GM18907 (cell line): ENCODE data around the gene MRPL9.

Experiments used
- ATAC-seq: cut with Tn5 transposase; IDR thresholded peaks from one replicate; pipeline ENCODE4 v1.9.1; 2021; ENCODE audit warnings: mild to moderate bottlenecking, moderate library complexity; ENCODE audit not compliant: unreplicated experiment

MRPL9 gene

DNA sequence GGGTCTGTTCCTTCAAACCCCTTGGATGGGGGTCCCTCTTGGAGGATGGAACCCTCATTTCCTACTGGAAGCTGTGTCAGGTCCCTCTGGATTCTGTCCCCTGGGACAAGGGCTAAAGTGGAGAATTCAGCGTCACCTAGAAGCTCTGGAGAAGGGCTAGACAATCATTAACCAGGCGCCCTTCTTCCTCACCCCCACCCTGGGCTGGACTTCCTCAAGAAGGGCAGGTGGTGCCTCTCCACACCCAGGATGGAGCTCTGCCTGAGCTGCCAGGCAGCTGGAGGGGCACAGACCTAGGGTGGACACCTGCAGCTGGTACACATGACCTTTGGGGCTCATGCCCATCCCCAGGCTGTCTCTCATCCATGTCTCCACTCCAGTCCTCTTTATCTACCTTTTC lies 50.3 kb downstream of the MRPL9 start:
- no peak for ATAC-seq

DNA sequence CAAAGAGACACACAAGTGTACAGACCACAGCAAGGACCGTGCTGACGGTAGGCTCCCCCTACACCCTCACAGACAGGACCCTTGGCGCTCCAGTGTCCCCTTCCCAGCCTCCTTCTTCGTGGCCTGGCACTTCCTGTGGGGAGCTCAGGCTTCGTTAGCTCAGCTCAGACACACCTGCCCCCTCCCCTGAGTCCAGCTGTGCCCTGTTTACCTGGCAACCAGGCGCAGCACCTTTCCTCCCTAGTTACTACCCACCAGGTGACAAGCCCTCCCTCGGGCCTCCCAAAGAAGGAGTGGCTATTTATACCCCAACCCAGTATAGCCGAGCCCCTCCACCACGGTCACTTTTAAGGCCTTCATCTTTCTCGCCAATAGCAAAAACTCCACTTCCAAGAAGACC lies 51.3 kb downstream of the MRPL9 start:
- ATAC-seq: no peak

DNA sequence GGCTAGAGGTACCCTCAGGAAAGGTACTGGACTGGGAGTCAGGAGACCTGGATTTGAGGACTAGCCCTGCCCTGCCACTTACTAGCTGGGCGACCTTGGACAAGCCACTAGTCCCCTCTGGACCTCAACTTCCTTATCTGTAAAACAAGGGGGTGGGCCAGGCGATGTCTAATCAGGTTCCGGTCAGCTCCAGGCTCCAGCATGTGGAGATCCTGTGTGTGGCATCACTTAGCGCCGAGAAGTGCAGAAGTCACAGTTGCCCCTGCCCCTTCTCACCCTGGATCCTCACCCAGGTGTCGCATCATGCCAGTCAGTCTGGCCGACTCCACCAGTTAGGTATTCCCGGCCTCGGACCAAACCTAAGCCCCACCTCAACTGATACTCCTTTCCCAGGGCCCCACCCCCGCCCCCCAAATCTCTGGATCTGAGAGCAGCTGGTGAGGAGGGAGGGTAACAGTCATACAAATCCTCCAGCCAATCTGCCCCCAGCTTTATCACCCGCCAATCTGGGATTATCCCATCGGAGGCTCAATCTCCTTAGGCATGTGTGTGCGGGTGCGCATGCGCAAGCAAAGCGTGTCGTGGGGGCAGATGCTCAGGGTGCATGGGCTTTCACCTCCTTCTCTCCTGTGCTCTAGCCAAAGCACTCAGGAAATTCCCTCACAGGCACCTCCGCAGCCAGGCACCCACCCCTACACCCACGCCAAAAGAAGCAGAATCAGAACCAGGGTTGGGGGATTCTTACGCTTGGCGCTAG lies 52.1 kb downstream of the MRPL9 start:
- ATAC-seq: no peak

DNA sequence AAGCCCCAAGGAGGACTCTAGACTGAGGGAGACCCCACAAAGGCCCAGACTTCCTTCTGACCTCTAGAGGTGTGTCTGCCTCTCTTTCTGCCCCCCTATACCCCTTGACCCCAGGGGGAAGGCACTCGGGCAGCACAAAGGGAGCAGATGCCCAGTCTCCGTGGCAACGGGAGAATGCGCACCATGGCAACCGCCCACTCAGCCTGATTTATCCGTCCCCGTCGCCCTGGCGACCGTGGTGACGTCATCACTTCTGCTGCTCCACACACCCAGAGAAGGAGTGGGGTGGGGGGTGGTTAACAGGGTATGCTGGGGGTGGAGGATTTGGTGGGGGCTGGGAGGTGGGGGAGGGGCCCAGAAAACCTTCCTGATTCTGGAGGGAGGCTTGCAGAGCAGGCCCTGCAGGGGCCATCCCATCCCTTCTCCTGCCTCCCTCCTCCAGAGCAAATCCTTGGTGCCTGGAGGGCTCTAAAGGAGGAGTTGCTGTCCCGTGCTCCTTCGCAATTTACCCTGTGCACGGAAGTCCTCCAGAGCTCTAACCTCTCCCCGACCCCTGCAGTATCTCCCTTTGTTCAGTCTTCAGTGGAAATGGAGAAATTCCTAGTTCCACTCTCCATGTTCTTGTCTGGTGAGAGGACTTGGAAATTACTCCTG lies 53.0 kb downstream of the MRPL9 start:
- ATAC-seq: no peak
